Measurements from ENCODE around the gene CARD8.

GRCh38 chr19:48303866-48304265 is 48.2 kb upstream of the CARD8 start:
- no peak for TF ChIP-seq CTCF (conservative IDR thresholded peaks at IDR 0.05 in 1 of 2, IDR thresholded peaks at IDR 0.05 in 1 of 2; ENCODE audit: extremely low read depth in 1 of 2, insufficient read depth in 1 of 2, low read depth in 1 of 2, low read length in 2 of 2)
- TF ChIP-seq EZH2 (IDR thresholded peaks at IDR 0.05; ENCODE audit: borderline replicate concordance, low read length), result no peak

Data from mammary epithelial cell (primary cell).